ENCODE results near the gene BICD2.

DNA sequence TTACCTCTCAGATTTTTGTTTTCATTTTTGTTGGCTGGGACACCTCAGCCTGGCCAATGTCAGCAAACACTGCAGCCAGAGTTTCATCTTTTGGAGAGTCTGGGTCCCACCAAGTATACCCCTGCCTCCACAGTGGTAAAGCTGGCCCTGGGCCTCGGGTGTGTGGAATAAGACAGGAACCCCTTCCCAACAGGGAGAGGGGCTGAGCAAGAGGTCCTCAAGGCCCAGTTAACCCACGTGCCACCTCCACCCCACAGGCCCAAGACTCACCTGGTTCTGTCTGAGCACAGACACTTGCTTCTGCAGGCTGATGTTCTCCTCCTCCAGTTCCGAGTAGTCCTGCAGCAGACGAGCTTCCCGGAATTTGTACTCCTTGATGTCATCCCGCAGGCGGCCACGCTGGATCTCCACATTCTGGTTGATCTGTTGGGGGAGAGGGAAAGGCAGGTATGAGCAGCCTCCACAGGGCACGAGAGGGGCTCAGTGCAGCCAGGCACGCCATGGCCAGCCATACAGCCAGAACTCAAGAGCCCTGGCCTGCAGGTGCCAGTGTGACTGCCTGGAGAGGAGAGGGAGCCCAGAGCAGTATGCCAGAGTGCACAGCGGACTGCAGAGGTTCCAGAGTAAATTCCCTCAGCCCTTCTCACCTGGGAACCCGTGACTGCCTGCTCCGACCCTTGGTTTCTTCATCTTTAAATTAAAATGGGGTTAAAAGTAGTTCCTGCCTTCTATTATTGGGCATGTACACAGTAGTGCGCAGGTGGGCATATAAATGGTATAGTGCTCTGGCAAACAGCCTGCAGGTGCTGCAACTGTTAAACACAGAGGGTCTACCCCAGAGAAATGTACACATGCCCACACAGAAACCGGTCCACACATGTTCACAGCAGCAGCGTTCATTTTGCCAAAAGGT is 42.0 kb downstream of the BICD2 start:
- TF ChIP-seq, protein P1, sequence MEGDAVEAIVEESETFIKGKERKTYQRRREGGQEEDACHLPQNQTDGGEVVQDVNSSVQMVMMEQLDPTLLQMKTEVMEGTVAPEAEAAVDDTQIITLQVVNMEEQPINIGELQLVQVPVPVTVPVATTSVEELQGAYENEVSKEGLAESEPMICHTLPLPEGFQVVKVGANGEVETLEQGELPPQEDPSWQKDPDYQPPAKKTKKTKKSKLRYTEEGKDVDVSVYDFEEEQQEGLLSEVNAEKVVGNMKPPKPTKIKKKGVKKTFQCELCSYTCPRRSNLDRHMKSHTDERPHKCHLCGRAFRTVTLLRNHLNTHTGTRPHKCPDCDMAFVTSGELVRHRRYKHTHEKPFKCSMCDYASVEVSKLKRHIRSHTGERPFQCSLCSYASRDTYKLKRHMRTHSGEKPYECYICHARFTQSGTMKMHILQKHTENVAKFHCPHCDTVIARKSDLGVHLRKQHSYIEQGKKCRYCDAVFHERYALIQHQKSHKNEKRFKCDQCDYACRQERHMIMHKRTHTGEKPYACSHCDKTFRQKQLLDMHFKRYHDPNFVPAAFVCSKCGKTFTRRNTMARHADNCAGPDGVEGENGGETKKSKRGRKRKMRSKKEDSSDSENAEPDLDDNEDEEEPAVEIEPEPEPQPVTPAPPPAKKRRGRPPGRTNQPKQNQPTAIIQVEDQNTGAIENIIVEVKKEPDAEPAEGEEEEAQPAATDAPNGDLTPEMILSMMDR (conservative IDR thresholded peaks at IDR 0.05): no peak
- no peak for TF ChIP-seq EZH2 (IDR thresholded peaks at IDR 0.05; ENCODE audit: low read depth)

All from PC-9 (cell line).